IMR-90 (cell line): ENCODE results near the gene GSE1. TPM values are rescaled to one million over a fixed set of nuclear protein-coding genes. Genes with fewer than 3 reads are reported as not detected.

Experiments used
- ELK1 ChIP-seq: fragments of 150-350 bp; IDR thresholded peaks from 2 replicates; pipeline ENCODE4 v1.6.1; 2016; ENCODE audit warnings: low read depth, mild to moderate bottlenecking, low read length, moderate library complexity, borderline replicate concordance
- MAFK ChIP-seq: IDR thresholded peaks from 2 replicates; pipeline ENCODE4 v1.6.1; 2012; ENCODE audit warnings: low read depth, low read length, improper control_type of control experiment
- MAZ ChIP-seq: IDR thresholded peaks from 2 replicates; pipeline ENCODE4 v1.6.1; 2012; ENCODE audit warnings: low read depth, mild to moderate bottlenecking, low read length, improper control_type of control experiment, moderate library complexity, borderline replicate concordance
- RCOR1 ChIP-seq: IDR thresholded peaks from 2 replicates; pipeline ENCODE4 v1.6.1; 2012; ENCODE audit warnings: mild to moderate bottlenecking, low read length, improper control_type of control experiment; ENCODE audit not compliant: insufficient replicate concordance
- SMC3 ChIP-seq: fragments of 150-350 bp; IDR thresholded peaks from 2 replicates; pipeline ENCODE4 v1.6.1; 2016; ENCODE audit warnings: low read depth, mild to moderate bottlenecking, antibody characterized with exemption, low read length, moderate library complexity
- polyA plus RNA-seq, 3 experiments: library from polyadenylated mRNA; depleted of rRNA; stranded (reverse); fragments of >200 nt; gene quantifications; 2 replicates each; pipeline ENCODE4 v1.2.3, GENCODE V29; 2012; ENCODE audit warnings: low replicate concordance in 1 of 3
- total RNA-seq: library from RNA; depleted of rRNA; stranded (reverse); fragments of >200 nt; gene quantifications from 2 replicates; pipeline ENCODE4 v1.2.3, GENCODE V29; 2012

The GSE1 gene
- total and polyA plus RNA-seq, 2 of the 4 experiments (the other 2 are of a cell fraction): 14.9 to 25.5 TPM

GRCh38 chr16:85710732-85711131, 97.6 kb downstream of the GSE1 start (continued):
- TF ChIP-seq ELK1 (no peak), MAFK (no peak), RCOR1 (no peak), SMC3 (no peak), MAZ (no peak)
